NCI-H524 (cell line): ENCODE measurements around the gene YAP1.

Experiments
- DNase-seq, 2 experiments: peaks; one replicate each; lab custom pipeline; 2025; lab: John Stamatoyannopoulos, UW

The YAP1 gene

DNA sequence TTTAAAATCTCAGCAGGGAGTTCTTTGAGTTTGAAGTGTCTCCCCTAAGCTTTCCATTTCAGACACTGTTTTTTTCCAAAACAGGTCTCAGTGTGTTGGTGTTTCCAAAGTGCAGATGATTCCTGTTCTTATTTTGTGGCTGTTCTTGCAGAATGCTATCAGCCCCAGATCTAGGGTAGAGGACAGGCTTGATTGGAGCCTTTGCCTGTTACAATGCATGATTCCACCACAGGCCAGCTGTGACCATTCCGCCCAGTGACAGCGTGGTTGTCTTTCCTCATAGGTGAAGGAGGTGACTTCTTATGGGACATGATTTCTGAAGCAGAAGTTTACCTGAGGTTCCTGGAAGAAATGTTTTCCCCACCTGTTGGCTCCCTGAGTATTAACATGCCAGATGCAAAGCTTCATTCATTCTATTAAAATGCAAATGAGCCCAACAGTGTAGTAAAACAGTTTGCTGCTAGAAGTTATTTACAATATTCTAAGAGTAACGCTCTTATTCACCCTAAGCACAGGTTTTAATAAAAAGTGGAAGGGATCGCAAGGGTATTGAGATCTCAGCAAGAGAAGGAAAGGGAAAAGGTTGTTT is 170.1 kb downstream of the YAP1 start:
- DNase-seq: no peak
